ENCODE results near the gene MTO1.
"Not testable (repeated sequence)": the region's sequence is repeated elsewhere in the genome, so short reads cannot be mapped to it uniquely, and the experiment has no call there.

The MTO1 gene

GRCh38 chr6:73528897-73529296 lies 67.4 kb downstream of the MTO1 start:
- TF ChIP-seq CTCF (IDR thresholded peaks at IDR 0.05; ENCODE audit: borderline replicate concordance, control extremely low read depth, extremely low read depth, insufficient read depth, missing control alignments): no peak
- in situ Hi-C loops (cut with MboI; ENCODE audit: low sequenced_read_pairs, unreplicated experiment): no loop called here
- DNase-seq (ENCODE audit: low spot score): no peak

- TF ChIP-seq CTCF (IDR thresholded peaks at IDR 0.05; ENCODE audit: borderline replicate concordance, control extremely low read depth, extremely low read depth, insufficient read depth, missing control alignments): no peak
- in situ Hi-C loops (cut with MboI; ENCODE audit: low sequenced_read_pairs, unreplicated experiment): no loop called here
- no peak for DNase-seq (ENCODE audit: low spot score)
Observed at GRCh38 chr6:73532293-73532692, 70.8 kb downstream of the MTO1 start.

- no peak for DNase-seq (ENCODE audit: low spot score)
- TF ChIP-seq CTCF (IDR thresholded peaks at IDR 0.05; ENCODE audit: borderline replicate concordance, control extremely low read depth, extremely low read depth, insufficient read depth, missing control alignments): no peak
- in situ Hi-C loops (cut with MboI; ENCODE audit: low sequenced_read_pairs, unreplicated experiment): no loop called here
Observed at GRCh38 chr6:73534628-73535027, 73.1 kb downstream of the MTO1 start.

- in situ Hi-C loops (cut with MboI; ENCODE audit: low sequenced_read_pairs, unreplicated experiment): no loop called here
- DNase-seq (ENCODE audit: low spot score): peak; percentile 26
- no peak for TF ChIP-seq CTCF (IDR thresholded peaks at IDR 0.05; ENCODE audit: borderline replicate concordance, control extremely low read depth, extremely low read depth, insufficient read depth, missing control alignments)
Observed at GRCh38 chr6:73537677-73538076, 76.1 kb downstream of the MTO1 start.

- DNase-seq (ENCODE audit: low spot score): no peak
- in situ Hi-C loops (cut with MboI; ENCODE audit: low sequenced_read_pairs, unreplicated experiment): no loop called here
- TF ChIP-seq CTCF (IDR thresholded peaks at IDR 0.05; ENCODE audit: borderline replicate concordance, control extremely low read depth, extremely low read depth, insufficient read depth, missing control alignments): no peak
Observed at GRCh38 chr6:73538116-73538779, 76.7 kb downstream of the MTO1 start.

- in situ Hi-C loops (cut with MboI; ENCODE audit: low sequenced_read_pairs, unreplicated experiment): not testable (repeated sequence)
Observed at GRCh38 chr6:73542481-73542880, 80.9 kb downstream of the MTO1 start.

GRCh38 chr6:73542891-73543290 lies 81.4 kb downstream of the MTO1 start:
- TF ChIP-seq CTCF (IDR thresholded peaks at IDR 0.05; ENCODE audit: borderline replicate concordance, control extremely low read depth, extremely low read depth, insufficient read depth, missing control alignments): no peak
- DNase-seq (ENCODE audit: low spot score): no peak
- in situ Hi-C loops (cut with MboI; ENCODE audit: low sequenced_read_pairs, unreplicated experiment): no loop called here

More at GRCh38 chr6:73542481-73542880, 80.9 kb downstream of the MTO1 start:
- not testable (repeated sequence) for DNase-seq (ENCODE audit: low spot score)
